ACHN (cell line): Measurements from ENCODE around the gene TMEM269.
A peak's percentile ranks its signal among the peaks of the same experiment; 100 is the strongest.
"Not testable (repeated sequence)": the region's sequence is repeated elsewhere in the genome, so short reads cannot be mapped to it uniquely, and the experiment has no call there.

ENCODE experiments used
- DNase-seq: peaks from one replicate; pipeline ENCODE4 v3.0.0-alpha.2; 2015
- in situ Hi-C: cut with HindIII; loops from 2 replicates; pipeline ENCODE4 v1.10.0; 2017; ENCODE audit warnings: low sequenced_read_pairs, low pct_ligation_motif_present, low pct_unique_long_range_greater_than_20kb

Gene TMEM269

GRCh38 chr1:42814815-42815214 lies 30.0 kb downstream of the TMEM269 start:
- DNase-seq, in situ Hi-C loops: not testable (repeated sequence)

GRCh38 chr1:42815941-42816584 lies 31.3 kb downstream of the TMEM269 start:
- in situ Hi-C loops = no loop called here
- peak; percentile 4 for DNase-seq

- in situ Hi-C loops = no loop called here
- DNase-seq = peak; percentile 80
Measured at GRCh38 chr1:42816585-42817439, 32.0 kb downstream of the TMEM269 start, which contains the start of the genes ERMAP and SVBP. ERMAP (plus strand) TSS chr1:42817122; CDS start chr1:42830449, 13,327 bp downstream. SVBP (minus strand) TSS chr1:42817397; CDS start chr1:42816544, 853 bp downstream.

GRCh38 chr1:42817440-42817767 lies 32.6 kb downstream of the TMEM269 start:
- in situ Hi-C loops = no loop called here
- no peak for DNase-seq

- DNase-seq = no peak
- in situ Hi-C loops = no loop called here
Measured at GRCh38 chr1:42817976-42818375, 33.2 kb downstream of the TMEM269 start.

GRCh38 chr1:42820813-42821212 lies 36.0 kb downstream of the TMEM269 start:
- in situ Hi-C loops = no loop called here
- DNase-seq = no peak

- DNase-seq = no peak
- in situ Hi-C loops = no loop called here
Measured at GRCh38 chr1:42821690-42822089, 36.9 kb downstream of the TMEM269 start.

GRCh38 chr1:42822800-42823392 lies 38.1 kb downstream of the TMEM269 start:
- in situ Hi-C loops = no loop called here
- DNase-seq = no peak

GRCh38 chr1:42824481-42825035 lies 39.8 kb downstream of the TMEM269 start:
- DNase-seq = no peak
- in situ Hi-C loops = no loop called here

GRCh38 chr1:42825036-42825851 lies 40.5 kb downstream of the TMEM269 start:
- in situ Hi-C loops = no loop called here
- DNase-seq = no peak

GRCh38 chr1:42830631-42831030 lies 45.8 kb downstream of the TMEM269 start:
- in situ Hi-C loops = no loop called here
- no peak for DNase-seq

GRCh38 chr1:42831273-42831672 lies 46.5 kb downstream of the TMEM269 start:
- DNase-seq = no peak
- in situ Hi-C loops = no loop called here

GRCh38 chr1:42832641-42833240 lies 48.0 kb downstream of the TMEM269 start:
- in situ Hi-C loops = no loop called here
- DNase-seq = no peak

GRCh38 chr1:42833981-42834380 lies 49.2 kb downstream of the TMEM269 start:
- DNase-seq = no peak
- in situ Hi-C loops = no loop called here

GRCh38 chr1:42834803-42835202 lies 50.0 kb downstream of the TMEM269 start:
- in situ Hi-C loops = no loop called here
- no peak for DNase-seq

GRCh38 chr1:42835422-42835821 lies 50.6 kb downstream of the TMEM269 start:
- DNase-seq = no peak
- in situ Hi-C loops = no loop called here

- in situ Hi-C loops = no loop called here
- DNase-seq = no peak
Measured at GRCh38 chr1:42837709-42838108, 52.9 kb downstream of the TMEM269 start.
